ENCODE data around the gene DBH. TPM values are rescaled to one million over a fixed set of nuclear protein-coding genes. Genes with fewer than 3 reads are reported as not detected.

The DBH gene
- total and polyA plus RNA-seq, 2 donors (not counting 1 experiment from before 2014, with no cell fraction given), result not detected

- Mint-ChIP-seq H3K27ac (no peak overlapping the region), H3K4me1 (peaks cover 6% of the 10 kb centered on the region), H3K9me3 (ENCODE audit: insufficient read depth) (no peaks in the 10 kb centered on the region), H3K4me3 (no peak overlapping the region), H3K27me3 (peaks cover 29% of the 10 kb centered on the region)
- H2AFZ ChIP-seq (ENCODE audit: insufficient read depth, low read depth, low read length, poor library complexity, severe bottlenecking), result no peak overlapping the region
- no peak overlapping the region for H3K4me2 ChIP-seq (replicated peaks; ENCODE audit: low read depth, low read length, poor library complexity, severe bottlenecking)
- CTCF ChIA-PET, result no interaction called here
- no peaks in the 10 kb centered on the region for H3K36me3 ChIP-seq (replicated peaks in 1 of 2; ENCODE audit: control extremely low read depth in 1 of 2, control insufficient read depth in 1 of 2, extremely low read depth in 1 of 2, insufficient read depth in 2 of 2, low read length in 1 of 2)
- intact Hi-C loops (cut with micrococcal nuclease), result no loop called here
- no peak for DNase-seq
- H3K9ac ChIP-seq (ENCODE audit: low read length), result no peak overlapping the region
- H3K79me2 ChIP-seq (ENCODE audit: control insufficient read depth, insufficient read depth, low read length), result no peaks in the 10 kb centered on the region
- no peak for ATAC-seq (ENCODE audit: low read depth)
- H3K27ac ChIP-seq (ENCODE audit: low read length in 2 of 2), result no peak overlapping the region
- peaks cover 0 to 3% (median 0%) of the 10 kb centered on the region in 3 donors for H3K9me3 ChIP-seq (ENCODE audit: control extremely low read depth in 1 of 3, control insufficient read depth in 2 of 3, insufficient read depth in 1 of 3, low read length in 2 of 3)
- 69% methylated on average over 16 of the region's 16 CpGs for WGBS (ENCODE audit: insufficient coverage)
- TF ChIP-seq EZH2 (IDR thresholded peaks at IDR 0.05; ENCODE audit: borderline replicate concordance, insufficient read depth, low read depth, low read length, poor library complexity, severe bottlenecking), result no peak
- TF ChIP-seq CTCF (IDR thresholded peaks at IDR 0.05), result no peak
- no peaks in the 10 kb centered on the region for H4K20me1 ChIP-seq (ENCODE audit: control insufficient read depth, insufficient read depth, low read length, poor library complexity, severe bottlenecking)
- no peak overlapping the region for H3K4me3 ChIP-seq (ENCODE audit: control extremely low read depth in 1 of 5, extremely low read depth in 1 of 5, insufficient read depth in 1 of 5, low read depth in 2 of 5, low read length in 4 of 5)
- peaks cover 0 to 21% (median 5%) of the 10 kb centered on the region in 4 experiments for H3K27me3 ChIP-seq (replicated peaks in 1 of 4; ENCODE audit: control extremely low read depth in 1 of 4, control insufficient read depth in 3 of 4, insufficient read depth in 4 of 4, low read length in 3 of 4)
- peaks cover 7% of the 10 kb centered on the region in 2 donors for H3K4me1 ChIP-seq (ENCODE audit: control insufficient read depth in 2 of 2, insufficient read depth in 2 of 2, low read length in 2 of 2)
- POLR2A ChIA-PET, result no interaction called here
Observed at GRCh38 chr9:133615186-133615585, 21.0 kb upstream of the DBH start.

- H4K20me1 ChIP-seq (ENCODE audit: control insufficient read depth, insufficient read depth, low read length, poor library complexity, severe bottlenecking), result no peaks in the 10 kb centered on the region
- no peak for DNase-seq
- no peak overlapping the region for H2AFZ ChIP-seq (ENCODE audit: insufficient read depth, low read depth, low read length, poor library complexity, severe bottlenecking)
- H3K9ac ChIP-seq (ENCODE audit: low read length), result no peak overlapping the region
- no peaks in the 10 kb centered on the region for H3K36me3 ChIP-seq (replicated peaks in 1 of 2; ENCODE audit: control extremely low read depth in 1 of 2, control insufficient read depth in 1 of 2, extremely low read depth in 1 of 2, insufficient read depth in 2 of 2, low read length in 1 of 2)
- H3K9me3 ChIP-seq (ENCODE audit: control extremely low read depth in 1 of 3, control insufficient read depth in 2 of 3, insufficient read depth in 1 of 3, low read length in 2 of 3), result peaks cover 0 to 3% (median 0%) of the 10 kb centered on the region in 3 donors
- intact Hi-C loops (cut with micrococcal nuclease), result no loop called here
- ChIA-PET POLR2A (no interaction called here), CTCF (no interaction called here)
- H3K27me3 Mint-ChIP-seq, result peaks cover 25% of the 10 kb centered on the region
- ATAC-seq (ENCODE audit: low read depth), result no peak
- H3K4me1 Mint-ChIP-seq, result peaks cover 7% of the 10 kb centered on the region
- H3K27ac Mint-ChIP-seq, result no peak overlapping the region
- peaks cover 7 to 9% of the 10 kb centered on the region in 2 donors for H3K4me1 ChIP-seq (ENCODE audit: control insufficient read depth in 2 of 2, insufficient read depth in 2 of 2, low read length in 2 of 2)
- 83% methylated on average over 12 of the region's 13 CpGs for WGBS (ENCODE audit: insufficient coverage)
- H3K4me2 ChIP-seq (replicated peaks; ENCODE audit: low read depth, low read length, poor library complexity, severe bottlenecking), result no peak overlapping the region
- H3K4me3 ChIP-seq (ENCODE audit: control extremely low read depth in 1 of 5, extremely low read depth in 1 of 5, insufficient read depth in 1 of 5, low read depth in 2 of 5, low read length in 4 of 5), result no peak overlapping the region
- H3K9me3 Mint-ChIP-seq (ENCODE audit: insufficient read depth), result no peaks in the 10 kb centered on the region
- H3K27ac ChIP-seq (ENCODE audit: low read length in 2 of 2), result no peak overlapping the region
- H3K79me2 ChIP-seq (ENCODE audit: control insufficient read depth, insufficient read depth, low read length), result no peaks in the 10 kb centered on the region
- peaks cover 0 to 21% (median 4%) of the 10 kb centered on the region in 4 experiments for H3K27me3 ChIP-seq (replicated peaks in 1 of 4; ENCODE audit: control extremely low read depth in 1 of 4, control insufficient read depth in 3 of 4, insufficient read depth in 4 of 4, low read length in 3 of 4)
- no peak overlapping the region for H3K4me3 Mint-ChIP-seq
- no peak for TF ChIP-seq CTCF (IDR thresholded peaks at IDR 0.05)
- no peak for TF ChIP-seq EZH2 (IDR thresholded peaks at IDR 0.05; ENCODE audit: borderline replicate concordance, insufficient read depth, low read depth, low read length, poor library complexity, severe bottlenecking)
Observed at GRCh38 chr9:133615606-133616188, 20.5 kb upstream of the DBH start.
